Endothelial cell of umbilical vein (primary cell): Measurements from ENCODE around the gene MRTFA. TPM values are rescaled to one million over a fixed set of nuclear protein-coding genes. Genes with fewer than 3 reads are reported as not detected.

Experiments used
- BruUV-seq: library from RNA; stranded (reverse); fragments of 400-500 nt; replicated peaks from 2 replicates; lab custom pipeline; 2021; lab: Mats Ljungman, UMichigan
- CTCF ChIA-PET: fragments of 300-600, 350-600 bp; sonication (Branson Sonifier 250); formaldehyde crosslinking; loops from one replicate; lab custom pipeline; 2021; ENCODE audit warnings: antibody characterized with exemption, inconsistent platforms; lab: Charles Lee
- POLR2A ChIA-PET: fragments of 300-600, 350-600 bp; sonication (Branson Sonifier 250); formaldehyde crosslinking; loops from one replicate; lab custom pipeline; 2021; ENCODE audit warnings: antibody characterized with exemption, inconsistent platforms; lab: Charles Lee
- DNase-seq: peaks from one replicate; pipeline ENCODE4 v3.0.0-alpha.2; 2011; ENCODE audit warnings: low read depth, low spot score
- FAIRE-seq: peaks from 2 replicates; lab custom pipeline; 2011; peaks lifted over from hg19 to GRCh38; lab: Jason Lieb, UNC
- H2AFZ ChIP-seq: 2 replicates; pipeline ENCODE4 v1.6.0; 2012; ENCODE audit warnings: low read depth, low read length, control low read depth, inconsistent platforms
- H3K27ac ChIP-seq: 2 replicates; pipeline ENCODE4 v1.5.1; 2011; ENCODE audit warnings: low read depth, mild to moderate bottlenecking, control low read depth, low read length, moderate library complexity; ENCODE audit not compliant: insufficient read depth
- H3K27me3 ChIP-seq, 2 experiments: 2 replicates each; pipeline versions ENCODE4 v1.6.0 to v1.6.1; 2011; ENCODE audit warnings: low read length in 2 of 2, mixed read lengths in 1 of 2; ENCODE audit not compliant: control insufficient read depth in 2 of 2, insufficient read depth in 2 of 2
- H3K36me3 ChIP-seq, 2 experiments: 2 replicates in 1 of 2; 3 replicates in 1 of 2; pipeline ENCODE4 v1.5.1; 2011; ENCODE audit warnings: low read length in 2 of 2, mild to moderate bottlenecking in 1 of 2, moderate library complexity in 1 of 2; ENCODE audit not compliant: control insufficient read depth in 2 of 2, insufficient read depth in 2 of 2; ENCODE audit errors: extremely low read depth in 1 of 2
- H3K4me1 ChIP-seq: 3 replicates; pipeline ENCODE4 v1.5.1; 2011; ENCODE audit warnings: mild to moderate bottlenecking, low read length; ENCODE audit not compliant: control insufficient read depth, insufficient read depth; ENCODE audit errors: extremely low read depth
- H3K4me2 ChIP-seq: 2 replicates; pipeline ENCODE4 v1.6.1; 2011; ENCODE audit warnings: low read length, control low read depth, mixed read lengths; ENCODE audit not compliant: insufficient read depth
- H3K4me3 ChIP-seq, 3 experiments: fragments of 200-600 bp in 1 of 3; sonication (generic), shearing (Covaris generic) in 1 of 3; replicated peaks in 1 of 3; 2 replicates each; pipeline ENCODE4 v1.5.1; 2011 to 2016; ENCODE audit warnings: control low read depth in 3 of 3, low read length in 3 of 3, mild to moderate bottlenecking in 2 of 3, inconsistent platforms in 1 of 3, low read depth in 1 of 3, moderate library complexity in 1 of 3; ENCODE audit not compliant: insufficient read depth in 1 of 3
- H3K79me2 ChIP-seq: 2 replicates; pipeline ENCODE4 v1.6.0; 2012; ENCODE audit warnings: low read length, inconsistent platforms; ENCODE audit not compliant: control insufficient read depth, insufficient read depth
- H3K9ac ChIP-seq: replicated peaks from 2 replicates; pipeline ENCODE3; 2011; ENCODE audit warnings: low read length, control low read depth; ENCODE audit not compliant: insufficient read depth; ENCODE audit errors: extremely low read depth
- H3K9me1 ChIP-seq: replicated peaks from 3 replicates; pipeline ENCODE4 v1.6.0; 2011; ENCODE audit warnings: mild to moderate bottlenecking, low read length; ENCODE audit not compliant: control insufficient read depth, insufficient read depth; ENCODE audit errors: extremely low read depth
- H3K9me3 ChIP-seq: replicated peaks from 2 replicates; pipeline ENCODE4 v1.5.1; 2012; ENCODE audit warnings: low read length, inconsistent platforms; ENCODE audit not compliant: control insufficient read depth, insufficient read depth
- H4K20me1 ChIP-seq: replicated peaks from 2 replicates; pipeline ENCODE3; 2011; ENCODE audit warnings: mild to moderate bottlenecking, low read length; ENCODE audit not compliant: control insufficient read depth, insufficient read depth; ENCODE audit errors: extremely low read depth
- EZH2 ChIP-seq: IDR thresholded peaks from 2 replicates; pipeline ENCODE4 v1.6.1; 2012; ENCODE audit warnings: borderline replicate concordance, low read depth, mild to moderate bottlenecking, moderate library complexity, low read length, inconsistent platforms; ENCODE audit not compliant: severe bottlenecking
- FOS ChIP-seq: IDR thresholded peaks from 2 replicates; pipeline ENCODE4 v1.6.1; 2011; ENCODE audit warnings: mild to moderate bottlenecking, low read length, moderate library complexity, borderline replicate concordance; ENCODE audit not compliant: insufficient read depth
- GATA2 ChIP-seq: IDR thresholded peaks from 2 replicates; pipeline ENCODE4 v1.7.0; 2011; ENCODE audit warnings: low read depth, mild to moderate bottlenecking, moderate library complexity, mixed read lengths, low read length; ENCODE audit not compliant: insufficient read length, insufficient read depth
- JUN ChIP-seq: IDR thresholded peaks from 2 replicates; pipeline ENCODE4 v1.6.1; 2011; ENCODE audit warnings: borderline replicate concordance, low read depth; ENCODE audit not compliant: insufficient read length, insufficient read depth
- MYC ChIP-seq: IDR thresholded peaks from one replicate; pipeline ENCODE4 v1.6.1; 2011; ENCODE audit warnings: mild to moderate bottlenecking, low read depth, low read length
- POLR2A ChIP-seq: IDR thresholded peaks from 2 replicates; pipeline ENCODE4 v1.6.1; 2012; ENCODE audit warnings: low read depth, mild to moderate bottlenecking, control low read depth, low read length
- POLR2AphosphoS5 ChIP-seq: IDR thresholded peaks from 2 replicates; pipeline ENCODE4 v1.6.1; 2012; ENCODE audit warnings: low read depth, mild to moderate bottlenecking, control low read depth, low read length, moderate library complexity; ENCODE audit not compliant: insufficient read depth
- dilution Hi-C: fragments of 300-500 bp; cut with MboI; formaldehyde crosslinking; loops from one replicate; pipeline ENCODE4 v1.15.0; 2019; ENCODE audit warnings: low sequenced_read_pairs; ENCODE audit not compliant: extremely low pct_ligation_motif_present
- intact Hi-C: fragments of 100-400 bp; cut with micrococcal nuclease; formaldehyde crosslinking; loops from one replicate; pipeline ENCODE4 v1.10.0; 2022
- polyA plus RNA-seq, 4 experiments: library from polyadenylated mRNA; depleted of rRNA in 3 of 4; stranded (reverse) in 3 of 4; unstranded in 1 of 4; fragments of >200 nt; gene quantifications; 2 replicates each; pipeline versions ENCODE4 v1.2.1 to v1.2.3, GENCODE V29; 2011 to 2012; ENCODE audit warnings: missing spikeins in 1 of 4
- total RNA-seq: library from RNA; stranded (reverse); gene quantifications from 2 replicates; pipeline ENCODE4 v1.2.3, GENCODE V29; 2021
- TF ChIP-seq, protein P1 (sequence below): IDR thresholded peaks from 2 replicates; pipeline ENCODE4 v1.6.1; 2011; ENCODE audit not compliant: insufficient read depth, insufficient read length
- TF ChIP-seq, protein P2 (sequence below), 2 donors: IDR thresholded peaks; 1 replicate in 1 of 2; 2 replicates in 1 of 2; pipeline ENCODE4 v1.5.1; 2011; ENCODE audit warnings: low read length in 2 of 2, mild to moderate bottlenecking in 2 of 2, moderate library complexity in 2 of 2, control low read depth in 1 of 2, inconsistent platforms in 1 of 2, low read depth in 1 of 2; ENCODE audit not compliant: insufficient read depth in 1 of 2; ENCODE audit errors: extremely low read depth in 1 of 2

The MRTFA gene
- total and polyA plus RNA-seq, 2 donors (not counting 3 experiments of a cell fraction or from before 2014, with no cell fraction given), result 13.6 to 44.1 TPM

DNA sequence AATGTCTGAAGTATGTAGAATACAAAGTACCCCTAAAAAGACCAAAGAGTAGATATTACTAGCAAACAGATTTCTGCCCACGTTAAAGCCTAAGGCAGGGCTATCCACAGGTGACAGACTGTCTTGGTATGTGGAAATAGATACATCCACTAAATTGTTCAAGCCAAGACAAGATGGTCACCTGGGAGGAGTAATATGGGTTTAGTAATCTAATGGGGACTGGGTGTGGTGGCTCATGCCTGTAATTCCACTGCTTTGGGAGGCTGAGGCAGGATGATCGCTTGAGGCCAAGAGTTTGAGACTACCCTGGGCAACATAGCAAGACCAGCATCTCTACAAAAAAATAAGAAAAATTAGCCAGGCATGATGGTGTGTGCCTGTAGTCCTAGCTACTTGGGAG lies 258.6 kb downstream of the MRTFA start:
- intact Hi-C loops, result no loop called here
- ChIA-PET POLR2A (no interaction called here), CTCF (interaction anchor here (0.8 to 0.9 kb wide), 2 partner anchors 24 to 521 kb away, joined by 3 read pairs; no protein-coding TSS in a partner anchor)
- no peaks in the 10 kb centered on the region for H3K36me3 ChIP-seq
- no peak overlapping the region for H3K27ac ChIP-seq
- no peak overlapping the region for H2AFZ ChIP-seq
- no peak overlapping the region for H3K9ac ChIP-seq
- BruUV-seq, result no TSS peak
- H3K9me3 ChIP-seq, result no peaks in the 10 kb centered on the region
- H4K20me1 ChIP-seq, result no peaks in the 10 kb centered on the region
- DNase-seq (no peak), FAIRE-seq (no peak)
- no peak overlapping the region for H3K4me3 ChIP-seq
- H3K79me2 ChIP-seq, result peaks cover 35% of the 10 kb centered on the region
- H3K4me2 ChIP-seq, result no peak overlapping the region
- no peaks in the 10 kb centered on the region for H3K4me1 ChIP-seq
- dilution Hi-C loops, result no loop called here
- no peak for TF ChIP-seq EZH2
- no peak for TF ChIP-seq JUN
- H3K9me1 ChIP-seq, result no peaks in the 10 kb centered on the region
- no peaks in the 10 kb centered on the region for H3K27me3 ChIP-seq

DNA sequence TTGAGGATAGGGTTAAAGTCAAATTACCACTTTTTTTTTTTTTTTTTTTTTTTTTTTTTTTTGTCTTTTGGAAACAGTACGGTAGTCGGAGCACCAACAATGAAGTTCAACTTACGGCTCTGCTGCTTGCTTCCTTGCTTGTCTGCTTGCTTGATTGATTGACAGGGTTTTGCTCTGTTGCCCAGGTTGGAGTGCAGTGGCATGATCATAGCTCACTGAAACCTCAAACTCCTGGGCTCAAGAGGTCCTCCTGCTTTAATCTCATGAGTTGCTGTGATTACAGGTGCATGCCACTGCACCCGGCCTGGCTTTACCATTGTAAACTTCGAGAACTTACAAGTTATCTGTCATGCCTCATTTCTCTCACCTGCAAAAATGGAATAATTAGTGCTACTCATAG lies 260.4 kb downstream of the MRTFA start:
- H3K4me1 ChIP-seq, result peaks cover 11% of the 10 kb centered on the region
- H3K9me1 ChIP-seq, result no peaks in the 10 kb centered on the region
- POLR2A ChIA-PET, result no interaction called here
- H3K9me3 ChIP-seq, result no peaks in the 10 kb centered on the region
- CTCF ChIA-PET, result interaction anchor here (1.0 to 1.3 kb wide), 2 partner anchors 13 to 21 kb away, joined by 3 read pairs; no protein-coding TSS in a partner anchor
- H3K79me2 ChIP-seq, result peaks cover 39% of the 10 kb centered on the region
- no peaks in the 10 kb centered on the region for H3K27me3 ChIP-seq
- DNase-seq, result no peak
- H3K36me3 ChIP-seq, result no peaks in the 10 kb centered on the region
- no peaks in the 10 kb centered on the region for H4K20me1 ChIP-seq
- BruUV-seq, result no TSS peak
- TF ChIP-seq MYC, result no peak
- TF ChIP-seq, protein P1, sequence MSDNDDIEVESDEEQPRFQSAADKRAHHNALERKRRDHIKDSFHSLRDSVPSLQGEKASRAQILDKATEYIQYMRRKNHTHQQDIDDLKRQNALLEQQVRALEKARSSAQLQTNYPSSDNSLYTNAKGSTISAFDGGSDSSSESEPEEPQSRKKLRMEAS, result no peak
- TF ChIP-seq GATA2, result no peak
- no peak for TF ChIP-seq JUN
- no peak for TF ChIP-seq EZH2
- TF ChIP-seq, protein P2, sequence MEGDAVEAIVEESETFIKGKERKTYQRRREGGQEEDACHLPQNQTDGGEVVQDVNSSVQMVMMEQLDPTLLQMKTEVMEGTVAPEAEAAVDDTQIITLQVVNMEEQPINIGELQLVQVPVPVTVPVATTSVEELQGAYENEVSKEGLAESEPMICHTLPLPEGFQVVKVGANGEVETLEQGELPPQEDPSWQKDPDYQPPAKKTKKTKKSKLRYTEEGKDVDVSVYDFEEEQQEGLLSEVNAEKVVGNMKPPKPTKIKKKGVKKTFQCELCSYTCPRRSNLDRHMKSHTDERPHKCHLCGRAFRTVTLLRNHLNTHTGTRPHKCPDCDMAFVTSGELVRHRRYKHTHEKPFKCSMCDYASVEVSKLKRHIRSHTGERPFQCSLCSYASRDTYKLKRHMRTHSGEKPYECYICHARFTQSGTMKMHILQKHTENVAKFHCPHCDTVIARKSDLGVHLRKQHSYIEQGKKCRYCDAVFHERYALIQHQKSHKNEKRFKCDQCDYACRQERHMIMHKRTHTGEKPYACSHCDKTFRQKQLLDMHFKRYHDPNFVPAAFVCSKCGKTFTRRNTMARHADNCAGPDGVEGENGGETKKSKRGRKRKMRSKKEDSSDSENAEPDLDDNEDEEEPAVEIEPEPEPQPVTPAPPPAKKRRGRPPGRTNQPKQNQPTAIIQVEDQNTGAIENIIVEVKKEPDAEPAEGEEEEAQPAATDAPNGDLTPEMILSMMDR (IDR thresholded peaks at IDR 0.05; ENCODE audit: extremely low read depth in 1 of 2, insufficient read depth in 1 of 2, low read depth in 1 of 2, low read length in 2 of 2), result no peak
- TF ChIP-seq POLR2A, result no peak
- TF ChIP-seq POLR2AphosphoS5, result no peak
- TF ChIP-seq FOS, result no peak
- no peak overlapping the region for H2AFZ ChIP-seq
- intact Hi-C loops, result no loop called here
- no peak for FAIRE-seq
- H3K27ac ChIP-seq, result no peak overlapping the region
- no peak overlapping the region for H3K9ac ChIP-seq
- dilution Hi-C loops, result no loop called here
- H3K4me2 ChIP-seq, result no peak overlapping the region
- H3K4me3 ChIP-seq, result no peak overlapping the region
